HEK293 (cell line): ENCODE measurements around the gene GUCA2B.

ENCODE experiments used
- CTCF ChIA-PET: fragments of 350-600 bp; formaldehyde crosslinking; extraction: SDS; loops from one replicate; lab custom pipeline; 2021; ENCODE audit warnings: antibody characterized with exemption; lab: Yijun Ruan, JAX
- POLR2A ChIA-PET: fragments of 300-600 bp; formaldehyde crosslinking; extraction: SDS; loops from one replicate; lab custom pipeline; 2020; ENCODE audit warnings: antibody characterized with exemption, inconsistent platforms; lab: Yijun Ruan, JAX
- H3K27ac ChIP-seq: fragments of 200-500 bp; sonication (Bioruptor generic); 2 replicates; pipeline ENCODE4 v1.5.1; 2014; ENCODE audit warnings: low read depth, low read length, control low read depth, inconsistent platforms; ENCODE audit errors: extremely low read depth
- H3K36me3 ChIP-seq, 2 experiments: fragments of 200-500 bp in 1 of 2; sonication (Bioruptor generic) in 1 of 2; 1 replicate in 1 of 2; 2 replicates in 1 of 2; pipeline ENCODE4 v1.5.1; 2014 to 2017; ENCODE audit warnings: inconsistent platforms in 2 of 2, low read length in 2 of 2; ENCODE audit not compliant: control insufficient read depth in 2 of 2, insufficient read depth in 1 of 2
- H3K4me1 ChIP-seq: fragments of 200-500 bp; sonication (Bioruptor generic); 2 replicates; pipeline ENCODE4 v1.5.1; 2014; ENCODE audit warnings: mild to moderate bottlenecking, low read length, inconsistent platforms; ENCODE audit not compliant: control insufficient read depth, insufficient read depth
- H3K4me3 ChIP-seq: 2 replicates; pipeline ENCODE4 v1.5.1; 2011; ENCODE audit warnings: low read depth, mild to moderate bottlenecking, control low read depth, low read length, moderate library complexity
- H3K9me3 ChIP-seq: fragments of 200-500 bp; sonication (Bioruptor generic); 2 replicates; pipeline ENCODE4 v1.5.1; 2014; ENCODE audit warnings: low read depth, low read length, inconsistent platforms; ENCODE audit not compliant: control insufficient read depth, insufficient read depth
- GLI2 ChIP-seq: fragments of 450-650 bp; formaldehyde crosslinking; IDR thresholded peaks from 2 replicates; pipeline ENCODE4; 2017; ENCODE audit warnings: missing biosample characterization, missing genetic modification characterization, low read depth, borderline replicate concordance
- HOXD13 ChIP-seq: sonication (generic); formaldehyde crosslinking; IDR thresholded peaks from 2 replicates; pipeline ENCODE4 v1.8.0; 2022; ENCODE audit warnings: missing genetic modification reagents, borderline replicate concordance
- KLF7 ChIP-seq: fragments of 450-650 bp; formaldehyde crosslinking; IDR thresholded peaks from 2 replicates; pipeline ENCODE4 v1.5.1; 2016; ENCODE audit warnings: missing biosample characterization, missing genetic modification characterization, borderline replicate concordance
- KLF9 ChIP-seq: fragments of 450-650 bp; formaldehyde crosslinking; IDR thresholded peaks from 2 replicates; pipeline ENCODE4 v1.5.1; 2016; ENCODE audit warnings: missing biosample characterization, missing genetic modification characterization, low read depth
- RBAK ChIP-seq: fragments of 450-650 bp; formaldehyde crosslinking; IDR thresholded peaks from 2 replicates; pipeline ENCODE4 v1.5.1; 2016; ENCODE audit warnings: missing biosample characterization, missing genetic modification characterization
- SCRT1 ChIP-seq: fragments of 450-650 bp; formaldehyde crosslinking; IDR thresholded peaks from 2 replicates; pipeline ENCODE4 v1.5.1; 2016; ENCODE audit warnings: missing biosample characterization, missing genetic modification characterization, borderline replicate concordance
- SP2 ChIP-seq: fragments of 450-650 bp; formaldehyde crosslinking; IDR thresholded peaks from 2 replicates; pipeline ENCODE4 v1.5.1; 2016; ENCODE audit warnings: missing biosample characterization, missing genetic modification characterization
- ZBTB1 ChIP-seq: fragments of 450-650 bp; formaldehyde crosslinking; IDR thresholded peaks from 2 replicates; pipeline ENCODE4 v1.5.1; 2016; ENCODE audit warnings: missing biosample characterization, missing genetic modification characterization
- ZBTB26 ChIP-seq: fragments of 450-650 bp; formaldehyde crosslinking; optimal IDR thresholded peaks from 2 replicates; pipeline ENCODE3; 2016; ENCODE audit warnings: missing biosample characterization, mild to moderate bottlenecking, missing genetic modification characterization
- ZBTB7A ChIP-seq: fragments of 450-650 bp; formaldehyde crosslinking; IDR thresholded peaks from 2 replicates; pipeline ENCODE4 v1.5.1; 2016; ENCODE audit warnings: low read depth, missing biosample characterization, missing genetic modification characterization
- ZEB2 ChIP-seq: fragments of 450-650 bp; formaldehyde crosslinking; IDR thresholded peaks from 2 replicates; pipeline ENCODE4 v1.5.1; 2016; ENCODE audit warnings: missing biosample characterization, missing genetic modification characterization
- ZFP3 ChIP-seq: fragments of 450-650 bp; formaldehyde crosslinking; IDR thresholded peaks from 2 replicates; pipeline ENCODE4 v1.5.1; 2016; ENCODE audit warnings: low read depth, missing biosample characterization, missing genetic modification characterization
- ZIC2 ChIP-seq: fragments of 450-650 bp; formaldehyde crosslinking; IDR thresholded peaks from 2 replicates; pipeline ENCODE4 v1.5.1; 2016; ENCODE audit warnings: missing biosample characterization, missing genetic modification characterization
- ZNF132 ChIP-seq: fragments of 450-650 bp; formaldehyde crosslinking; IDR thresholded peaks from 2 replicates; pipeline ENCODE4 v1.5.1; 2017; ENCODE audit warnings: missing biosample characterization, missing genetic modification characterization, borderline replicate concordance
- ZNF148 ChIP-seq: fragments of 450-650 bp; formaldehyde crosslinking; IDR thresholded peaks from 2 replicates; pipeline ENCODE4 v1.5.0; 2017; ENCODE audit warnings: missing biosample characterization, missing genetic modification characterization, borderline replicate concordance
- ZNF157 ChIP-seq: fragments of 450-650 bp; formaldehyde crosslinking; IDR thresholded peaks from 2 replicates; pipeline ENCODE4 v1.5.1; 2016; ENCODE audit warnings: missing biosample characterization, missing genetic modification characterization
- ZNF2 ChIP-seq: fragments of 450-650 bp; formaldehyde crosslinking; IDR thresholded peaks from 2 replicates; pipeline ENCODE4 v1.5.1; 2016; ENCODE audit warnings: missing biosample characterization, missing genetic modification characterization
- ZNF266 ChIP-seq: fragments of 450-650 bp; formaldehyde crosslinking; IDR thresholded peaks from 2 replicates; pipeline ENCODE4 v1.5.1; 2016; ENCODE audit warnings: missing biosample characterization, missing genetic modification characterization, low read depth
- ZNF362 ChIP-seq: fragments of 450-650 bp; formaldehyde crosslinking; IDR thresholded peaks from 2 replicates; pipeline ENCODE4 v1.5.1; 2016; ENCODE audit warnings: missing biosample characterization, missing genetic modification characterization
- ZNF423 ChIP-seq: fragments of 450-650 bp; formaldehyde crosslinking; IDR thresholded peaks from 2 replicates; pipeline ENCODE4 v1.5.1; 2016; ENCODE audit warnings: missing biosample characterization, missing genetic modification characterization
- ZNF449 ChIP-seq: fragments of 450-650 bp; formaldehyde crosslinking; IDR thresholded peaks from 2 replicates; pipeline ENCODE4 v1.5.1; 2017; ENCODE audit warnings: missing biosample characterization, mild to moderate bottlenecking, missing genetic modification characterization, moderate library complexity
- ZNF596 ChIP-seq: fragments of 450-650 bp; IDR thresholded peaks from 2 replicates; pipeline ENCODE4 v1.5.0; 2018; ENCODE audit warnings: missing biosample characterization, mild to moderate bottlenecking, missing genetic modification characterization, moderate library complexity
- ZNF600 ChIP-seq: fragments of 450-650 bp; formaldehyde crosslinking; IDR thresholded peaks from 2 replicates; pipeline ENCODE4 v1.5.1; 2016; ENCODE audit warnings: missing biosample characterization, missing genetic modification characterization
- ZNF610 ChIP-seq: fragments of 450-650 bp; formaldehyde crosslinking; IDR thresholded peaks from 2 replicates; pipeline ENCODE4 v1.5.1; 2016; ENCODE audit warnings: missing biosample characterization, missing genetic modification characterization, borderline replicate concordance
- ZNF626 ChIP-seq: fragments of 450-650 bp; sonication (Bioruptor Pico); formaldehyde crosslinking; IDR thresholded peaks from 2 replicates; pipeline ENCODE4 v1.5.1; 2018; ENCODE audit warnings: missing biosample characterization, missing genetic modification characterization, inconsistent platforms
- ZNF629 ChIP-seq: fragments of 450-650 bp; formaldehyde crosslinking; IDR thresholded peaks from 2 replicates; pipeline ENCODE4 v1.5.1; 2017; ENCODE audit warnings: missing biosample characterization, missing genetic modification characterization
- ZNF670 ChIP-seq: fragments of 450-650 bp; formaldehyde crosslinking; IDR thresholded peaks from 2 replicates; pipeline ENCODE4 v1.5.1; 2016; ENCODE audit warnings: missing biosample characterization, missing genetic modification characterization, low read depth
- ZNF76 ChIP-seq: fragments of 450-650 bp; formaldehyde crosslinking; IDR thresholded peaks from 2 replicates; pipeline ENCODE4; 2016; ENCODE audit warnings: low read depth, missing biosample characterization, missing genetic modification characterization, borderline replicate concordance
- ZNF791 ChIP-seq: fragments of 450-650 bp; formaldehyde crosslinking; IDR thresholded peaks from 2 replicates; pipeline ENCODE4 v1.5.1; 2016; ENCODE audit warnings: missing biosample characterization, missing genetic modification characterization
- ZNF830 ChIP-seq: fragments of 450-650 bp; IDR thresholded peaks from 2 replicates; pipeline ENCODE4 v1.5.0; 2018; ENCODE audit warnings: missing biosample characterization, missing genetic modification characterization, low read depth, mild to moderate bottlenecking, moderate library complexity
- ZSCAN23 ChIP-seq: fragments of 450-650 bp; formaldehyde crosslinking; IDR thresholded peaks from 2 replicates; pipeline ENCODE4 v1.5.1; 2016; ENCODE audit warnings: missing biosample characterization, missing genetic modification characterization
- ZXDB ChIP-seq: fragments of 450-650 bp; formaldehyde crosslinking; IDR thresholded peaks from 2 replicates; pipeline ENCODE4 v1.5.1; 2016; ENCODE audit warnings: missing biosample characterization, missing genetic modification characterization

The GUCA2B gene

GRCh38 chr1:42179900-42180329, 26.7 kb downstream of the GUCA2B start:
- no peak overlapping the region for H3K4me3 ChIP-seq
- no peaks in the 10 kb centered on the region for H3K9me3 ChIP-seq
- no peak overlapping the region for H3K27ac ChIP-seq
- H3K4me1 ChIP-seq, result peaks cover 18% of the 10 kb centered on the region
- CTCF ChIA-PET, result no interaction called here
- H3K36me3 ChIP-seq, result peaks cover 0 to 18% of the 10 kb centered on the region in 2 experiments; a peak in 1 of 3 replicates
- POLR2A ChIA-PET, result no interaction called here
- TF ChIP-seq ZNF629, result peak; percentile 98
- no peak for TF ChIP-seq ZNF670
- TF ChIP-seq KLF7, result no peak
- TF ChIP-seq ZBTB7A (tag by site-specific recombination), result 0 out of 2 replicates have a peak, but pooled peaks have one; percentile 27
- 0 out of 2 replicates have a peak, but pooled peaks have one; percentile 84 for TF ChIP-seq ZSCAN23
- 0 out of 2 replicates have a peak, but pooled peaks have one; percentile 11 for TF ChIP-seq SCRT1
- TF ChIP-seq RBAK, result no peak
- no peak for TF ChIP-seq ZNF626 (tag by site-specific recombination)
- no peak; the same call in 1 of the 2 replicates for TF ChIP-seq ZNF362
- TF ChIP-seq ZXDB, result peak; percentile 75
- no peak for TF ChIP-seq KLF9 (tag by site-specific recombination)
- peak; percentile 71; the same call in 1 of the 2 replicates for TF ChIP-seq ZNF2 (tag by site-specific recombination)
- no peak; the same call in 1 of the 2 replicates for TF ChIP-seq SP2 (tag by site-specific recombination)
- no peak for TF ChIP-seq ZNF132 (tag by site-specific recombination)
- no peak; the same call in 1 of the 2 replicates for TF ChIP-seq ZNF596 (tag by site-specific recombination)
- no peak for TF ChIP-seq ZNF157 (tag by site-specific recombination)
- peak; percentile 95 for TF ChIP-seq ZNF600 (tag by site-specific recombination)
- no peak for TF ChIP-seq ZNF423 (tag by site-specific recombination)
- no peak for TF ChIP-seq ZNF148 (tag by site-specific recombination)
- peak; percentile 38 for TF ChIP-seq ZIC2 (tag by site-specific recombination)
- 0 out of 2 replicates have a peak, but pooled peaks have one; percentile 21 for TF ChIP-seq ZNF76 (tag by site-specific recombination)
- TF ChIP-seq ZNF449 (tag by site-specific recombination), result no peak
- no peak for TF ChIP-seq ZBTB26 (tag by site-specific recombination)
- TF ChIP-seq ZNF791 (tag by site-specific recombination), result no peak
- no peak for TF ChIP-seq HOXD13 (CRISPR knock-in tag)
- no peak for TF ChIP-seq ZBTB1 (tag by site-specific recombination)
- TF ChIP-seq ZFP3 (tag by site-specific recombination), result no peak
- peak; percentile 80 for TF ChIP-seq GLI2
- TF ChIP-seq ZEB2 (tag by site-specific recombination), result peak; percentile 76
- no peak; the same call in 1 of the 2 replicates for TF ChIP-seq ZNF610 (tag by site-specific recombination)
- TF ChIP-seq ZNF266 (tag by site-specific recombination), result no peak
- no peak for TF ChIP-seq ZNF830
